ENCODE measurements around the gene PRM1. TPM values are rescaled to one million over a fixed set of nuclear protein-coding genes. Genes with fewer than 3 reads are reported as not detected.

Gene PRM1
- total and polyA plus RNA-seq, 2 of the 4 experiments (the other 2 are of a cell fraction) = not detected

GRCh38 chr16:11250786-11251524 lies 30.2 kb downstream of the PRM1 start:
- no peaks in the 10 kb centered on the region for H3K9me3 ChIP-seq (ENCODE audit: control insufficient read depth, insufficient read depth, low read length)
- H4K8ac ChIP-seq (ENCODE audit: low read depth in 2 of 2, low read length in 2 of 2) = 0 out of 4 replicates have a peak overlapping the region, but pooled peaks of 1 of the 2 experiments have one; percentile 33
- H3K56ac ChIP-seq (ENCODE audit: extremely low read depth, insufficient read depth, low read length) = no peak overlapping the region
- no peak overlapping the region for H2BK15ac ChIP-seq (ENCODE audit: low read depth, low read length)
- H2AK5ac ChIP-seq (ENCODE audit: low read depth, low read length) = no peak overlapping the region
- H2AFZ ChIP-seq (replicated peaks; ENCODE audit: low read length, poor library complexity) = no peak overlapping the region
- H3K14ac ChIP-seq (replicated peaks; ENCODE audit: low read depth, low read length) = no peak overlapping the region
- CTCF ChIA-PET = no interaction called here
- in situ Hi-C loops (cut with MboI; ENCODE audit: low sequenced_read_pairs) (loop anchor here (5.0 kb wide), 2 partner anchors 149 to 284 kb away; no protein-coding TSS in a partner anchor), dilution Hi-C loops (cut with HindIII; ENCODE audit: low sequenced_read_pairs, unreplicated experiment) (no loop called here), intact Hi-C loops (cut with micrococcal nuclease) (loop anchor here (5.0 to 10.0 kb wide), 3 partner anchors 116 to 219 kb away; no protein-coding TSS in a partner anchor)
- whole genome bisulfite sequencing, 2 experiments (ENCODE audit: extremely low coverage in 2 of 2, insufficient read length in 1 of 2) = no CpG with 5 or more reads among the region's 10 CpGs
- H3K4me2 ChIP-seq (ENCODE audit: low read depth, low read length) = no peak overlapping the region
- H3K9ac ChIP-seq (ENCODE audit: low read depth, low read length) = no peak overlapping the region
- H2BK20ac ChIP-seq (ENCODE audit: low read depth, low read length) = no peak overlapping the region
- no peaks in the 10 kb centered on the region for H3K27me3 ChIP-seq (ENCODE audit: control insufficient read depth, insufficient read depth, low read length)
- H3K4me1 ChIP-seq (ENCODE audit: control insufficient read depth, insufficient read depth, low read length) = peaks cover 11% of the 10 kb centered on the region
- H2AK9ac ChIP-seq (replicated peaks; ENCODE audit: low read depth, low read length, poor library complexity) = no peak overlapping the region
- no peak overlapping the region; the same call in 1 of the 2 replicates for H3K27ac ChIP-seq (ENCODE audit: insufficient read depth, low read length)
- peaks cover 52% of the 10 kb centered on the region for H4K20me1 ChIP-seq (ENCODE audit: insufficient read depth, low read length)
- BruUV-seq (replicated peaks) = no TSS peak
- H2BK120ac ChIP-seq (ENCODE audit: low read depth, low read length) = no peak overlapping the region
- H3K79me1 ChIP-seq (ENCODE audit: low read depth in 1 of 2, low read length in 2 of 2) = peaks cover 14 to 34% of the 10 kb centered on the region in 2 experiments; a peak in 3 of 4 replicates
- no peak overlapping the region for H4K5ac ChIP-seq (ENCODE audit: low read depth, low read length)
- peaks cover 9% of the 10 kb centered on the region; the same call in 1 of the 2 replicates for H3K9me1 ChIP-seq (ENCODE audit: insufficient read depth, low read length)
- ATAC-seq (ENCODE audit: low read depth) = no peak
- H3K4ac ChIP-seq (ENCODE audit: low read depth, low read length) = no peak overlapping the region
- peak; percentile 59 for DNase-seq
- no peak overlapping the region for H3K18ac ChIP-seq (ENCODE audit: low read depth, low read length)
- POLR2A ChIA-PET (ENCODE audit: unreplicated experiment) = interaction anchor here (1.0 kb wide), 1 partner anchor 146 kb away, joined by 5 read pairs; no protein-coding TSS in a partner anchor
- H4K91ac ChIP-seq (ENCODE audit: insufficient read depth, low read depth, low read length) = no peak overlapping the region
- no peak overlapping the region for H3K4me3 ChIP-seq (ENCODE audit: insufficient read depth, low read depth, low read length)
- peaks cover 31% of the 10 kb centered on the region for H3K36me3 ChIP-seq (ENCODE audit: control insufficient read depth, insufficient read depth, low read length)
- H2BK5ac ChIP-seq (ENCODE audit: low read depth, low read length, poor library complexity, severe bottlenecking) = no peak overlapping the region
- no peak overlapping the region for H3K23ac ChIP-seq (ENCODE audit: low read depth, low read length)
- TF ChIP-seq FOS (IDR thresholded peaks at IDR 0.05; ENCODE audit: low read depth, low read length) (no peak), CEBPB (IDR thresholded peaks at IDR 0.05; ENCODE audit: low read depth, low read length) (no peak), RFX5 (IDR thresholded peaks at IDR 0.05; ENCODE audit: low read depth, low read length) (no peak), RAD21 (IDR thresholded peaks at IDR 0.05; ENCODE audit: low read length) (no peak), MAFK (IDR thresholded peaks at IDR 0.05; ENCODE audit: low read depth, low read length) (no peak), BHLHE40 (IDR thresholded peaks at IDR 0.05; ENCODE audit: low read depth, low read length) (no peak), NFE2L2 (IDR thresholded peaks at IDR 0.05; ENCODE audit: low read depth, low read length) (no peak), CTCF (conservative IDR thresholded peaks at IDR 0.05; ENCODE audit: low read depth, low read length) (no peak), SMC3 (IDR thresholded peaks at IDR 0.05; ENCODE audit: low read depth, low read length) (no peak), RCOR1 (IDR thresholded peaks at IDR 0.05; ENCODE audit: insufficient replicate concordance, low read length) (no peak), CHD1 (IDR thresholded peaks at IDR 0.05; ENCODE audit: low read depth, low read length) (no peak), MAZ (IDR thresholded peaks at IDR 0.05; ENCODE audit: borderline replicate concordance, low read depth, low read length) (no peak), MXI1 (IDR thresholded peaks at IDR 0.05; ENCODE audit: borderline replicate concordance, low read depth, low read length) (no peak), POLR2A (IDR thresholded peaks at IDR 0.05; ENCODE audit: low read depth, low read length) (no peak), USF2 (IDR thresholded peaks at IDR 0.05; ENCODE audit: low read depth, low read length) (no peak)
